ENCODE measurements around the gene SVOP.

DNA sequence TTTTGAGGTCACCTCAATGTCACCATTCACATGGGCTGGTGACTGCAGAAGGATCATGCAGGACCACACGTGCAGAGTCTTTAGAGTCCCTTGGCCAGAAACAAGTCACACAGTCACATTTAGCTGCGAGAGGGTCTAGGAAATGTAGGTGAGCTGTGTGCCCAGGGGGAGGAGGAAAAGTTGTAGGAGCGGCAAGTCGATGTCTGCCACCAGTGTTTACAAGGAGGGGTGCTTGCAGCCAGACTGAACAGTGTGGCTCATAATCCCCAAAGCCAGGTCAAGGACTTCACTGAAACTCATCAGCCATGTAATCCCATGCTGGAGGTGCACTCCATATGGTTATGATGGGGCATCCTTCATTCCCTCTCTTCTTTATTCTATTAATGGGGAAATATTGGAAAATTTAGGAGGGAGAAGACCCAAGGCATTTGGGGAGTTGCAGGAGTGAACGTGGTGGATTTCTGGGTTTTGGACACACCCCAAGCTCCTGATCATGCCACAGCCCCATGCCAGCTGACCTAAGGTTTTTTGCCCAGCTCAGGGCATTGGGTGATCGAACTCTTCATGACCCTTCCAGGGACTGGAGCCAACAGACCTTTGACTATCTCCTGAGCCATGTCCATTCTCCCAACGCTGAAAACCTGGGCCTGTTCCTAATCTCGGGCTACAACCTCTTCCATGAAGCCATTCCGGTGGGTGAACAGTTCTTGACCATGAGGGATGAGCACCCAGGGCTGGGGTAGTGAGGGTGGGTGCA lies 133.8 kb downstream of the SVOP start:
- TF ChIP-seq POLR2A (IDR thresholded peaks at IDR 0.05), result no peak
- TF ChIP-seq, protein P1, sequence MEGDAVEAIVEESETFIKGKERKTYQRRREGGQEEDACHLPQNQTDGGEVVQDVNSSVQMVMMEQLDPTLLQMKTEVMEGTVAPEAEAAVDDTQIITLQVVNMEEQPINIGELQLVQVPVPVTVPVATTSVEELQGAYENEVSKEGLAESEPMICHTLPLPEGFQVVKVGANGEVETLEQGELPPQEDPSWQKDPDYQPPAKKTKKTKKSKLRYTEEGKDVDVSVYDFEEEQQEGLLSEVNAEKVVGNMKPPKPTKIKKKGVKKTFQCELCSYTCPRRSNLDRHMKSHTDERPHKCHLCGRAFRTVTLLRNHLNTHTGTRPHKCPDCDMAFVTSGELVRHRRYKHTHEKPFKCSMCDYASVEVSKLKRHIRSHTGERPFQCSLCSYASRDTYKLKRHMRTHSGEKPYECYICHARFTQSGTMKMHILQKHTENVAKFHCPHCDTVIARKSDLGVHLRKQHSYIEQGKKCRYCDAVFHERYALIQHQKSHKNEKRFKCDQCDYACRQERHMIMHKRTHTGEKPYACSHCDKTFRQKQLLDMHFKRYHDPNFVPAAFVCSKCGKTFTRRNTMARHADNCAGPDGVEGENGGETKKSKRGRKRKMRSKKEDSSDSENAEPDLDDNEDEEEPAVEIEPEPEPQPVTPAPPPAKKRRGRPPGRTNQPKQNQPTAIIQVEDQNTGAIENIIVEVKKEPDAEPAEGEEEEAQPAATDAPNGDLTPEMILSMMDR (IDR thresholded peaks at IDR 0.05), result no peak

Data from tibial nerve (tissue), 3 donors.